ENCODE data around the gene SYNDIG1L.
"Not testable (repeated sequence)": the region's sequence is repeated elsewhere in the genome, so short reads cannot be mapped to it uniquely, and the experiment has no call there.

SYNDIG1L gene

GRCh38 chr14:74402401-74403251, 23.4 kb downstream of the SYNDIG1L start:
- DNase-seq, result peak in 1 of 2 donors; percentile 43

- peak; percentile 79 to 86 for DNase-seq
Measured at GRCh38 chr14:74401504-74402241, 24.3 kb downstream of the SYNDIG1L start.

- no peak for DNase-seq
Measured at GRCh38 chr14:74400919-74401503, 25.0 kb downstream of the SYNDIG1L start.

GRCh38 chr14:74400031-74400685, 25.9 kb downstream of the SYNDIG1L start:
- no peak for DNase-seq

GRCh38 chr14:74395094-74395493, 30.9 kb downstream of the SYNDIG1L start:
- no peak for DNase-seq

GRCh38 chr14:74394549-74394948, 31.5 kb downstream of the SYNDIG1L start:
- DNase-seq, result no peak

- no peak for DNase-seq
Measured at GRCh38 chr14:74392616-74393570, 33.1 kb downstream of the SYNDIG1L start.

GRCh38 chr14:74391479-74391878, 34.5 kb downstream of the SYNDIG1L start:
- DNase-seq, result no peak

GRCh38 chr14:74390505-74390904, 35.5 kb downstream of the SYNDIG1L start:
- DNase-seq, result not testable (repeated sequence)

- no peak for DNase-seq
Measured at GRCh38 chr14:74389980-74390379, 36.0 kb downstream of the SYNDIG1L start.

GRCh38 chr14:74382231-74382630, 43.8 kb downstream of the SYNDIG1L start:
- no peak for DNase-seq

- DNase-seq, result not testable (repeated sequence)
Measured at GRCh38 chr14:74381571-74381970, 44.4 kb downstream of the SYNDIG1L start.

- no peak for DNase-seq
Measured at GRCh38 chr14:74380845-74381244, 45.2 kb downstream of the SYNDIG1L start.

GRCh38 chr14:74380172-74380571, 45.8 kb downstream of the SYNDIG1L start:
- no peak for DNase-seq

GRCh38 chr14:74377976-74378690, 47.9 kb downstream of the SYNDIG1L start:
- no peak for DNase-seq

- no peak for DNase-seq
Measured at GRCh38 chr14:74368441-74368840, 57.6 kb downstream of the SYNDIG1L start.

- DNase-seq, result no peak
Measured at GRCh38 chr14:74368026-74368425, 58.0 kb downstream of the SYNDIG1L start.

GRCh38 chr14:74364271-74364880, 61.6 kb downstream of the SYNDIG1L start:
- DNase-seq, result no peak

GRCh38 chr14:74362361-74362915, 63.6 kb downstream of the SYNDIG1L start:
- DNase-seq, result peak; percentile 64 to 68

GRCh38 chr14:74360163-74360562, 65.8 kb downstream of the SYNDIG1L start:
- DNase-seq, result no peak

Measured in CD4-positive, alpha-beta T cell treated with Interleukin-1 beta for 1 hour (primary cell).